Measurements from ENCODE around the gene DHX16. TPM values are rescaled to one million over a fixed set of nuclear protein-coding genes. Genes with fewer than 3 reads are reported as not detected.
"Not testable (repeated sequence)": the region's sequence is repeated elsewhere in the genome, so short reads cannot be mapped to it uniquely, and the experiment has no call there.

Gene DHX16
- 10 to 100 TPM; 15.9 to 22.9 (median 20.9) TPM for total RNA-seq
- 10 to 100 TPM; 27.1 to 28.6 TPM for polyA plus RNA-seq
- long read RNA-seq, donor 1, transcript DHX16-202 (20 exons, 3,445 nt) = major isoform, 13 of 23 reads
- long read RNA-seq, donor 1, partial matches to known transcripts = 9 of 23 reads
- long read RNA-seq, donor 1, other reads (novel, unspliced or antisense) = 1 of 23 reads
- long read RNA-seq, donor 2, transcript DHX16-202 (20 exons, 3,445 nt) = major isoform, 11 of 21 reads
- long read RNA-seq, donor 2, partial matches to known transcripts = 8 of 21 reads
- long read RNA-seq, donor 2, other reads (novel, unspliced or antisense) = 2 of 21 reads
- long read RNA-seq, donor 3, transcript DHX16-202 (20 exons, 3,445 nt) = major isoform, 20 of 45 reads
- long read RNA-seq, donor 3, partial matches to known transcripts = 21 of 45 reads
- long read RNA-seq, donor 3, other reads (novel, unspliced or antisense) = 4 of 45 reads

DNA sequence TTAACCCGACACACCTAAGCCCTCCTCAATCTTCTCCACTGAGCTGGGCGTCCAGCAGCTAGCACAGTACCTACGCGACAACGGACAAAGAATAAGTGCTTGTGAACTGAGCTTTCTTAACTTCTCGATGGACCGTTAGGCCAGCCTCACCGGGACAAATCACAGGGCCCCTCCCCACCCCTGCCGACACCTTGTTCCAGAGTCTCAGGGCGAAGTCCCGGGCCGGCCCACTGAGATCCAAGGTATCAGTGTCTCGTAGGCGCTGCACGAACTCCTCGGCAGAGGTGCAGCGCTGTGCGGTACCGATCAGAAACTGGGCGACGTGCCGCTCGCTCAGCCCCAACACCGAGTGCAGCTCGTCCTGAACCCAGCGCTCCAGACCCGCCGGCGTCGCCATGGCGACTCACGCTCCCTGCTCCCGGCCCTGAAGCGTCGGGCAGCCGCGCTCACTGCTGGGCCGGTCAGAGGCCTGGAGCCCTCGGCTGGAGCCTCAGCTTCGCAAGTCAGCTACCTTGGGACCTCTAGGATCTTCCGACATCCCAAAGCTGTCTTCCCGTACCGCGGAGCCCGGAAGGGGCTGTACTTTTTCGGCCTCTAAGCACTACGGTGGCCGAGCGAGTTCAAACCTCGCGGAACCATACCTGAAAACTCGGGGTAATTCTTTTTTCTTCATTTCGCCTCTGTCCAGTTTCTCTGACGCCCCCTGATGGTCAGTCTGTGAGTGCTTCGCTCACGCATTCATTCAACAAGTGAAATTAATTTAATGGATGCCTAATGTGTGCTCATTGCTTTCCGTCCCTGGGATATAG is at the start of gene DHX16:
Gene DHX16 (minus strand): TSS at position 562 of the 809 bp plus-strand sequence. CDS start 165 bp downstream, at position 397.
- H3K9me3 ChIP-seq = no peaks in the 10 kb centered on the region
- intact Hi-C loops (cut with DNase I) = loop anchor here in 6 of 10 donors (2.0 to 10.0 kb wide), 6 partner anchors 45 to 205 kb away; partner anchors contain the start of genes HLA-E (in 4 of the 6) and ATAT1 (in 2 of the 6)
- ATAC-seq (peak; percentile 86 to 95 (median 91)), DNase-seq (peak; percentile 94 to 98)
- WGBS, 2 donors = 0% methylated on average over 57 of the region's 57 CpGs
- H3K27ac ChIP-seq = peak within 1 kb of the TSS in 9 of 10 donors; percentile 57 to 91 (median 79)
- TF ChIP-seq, protein P1, sequence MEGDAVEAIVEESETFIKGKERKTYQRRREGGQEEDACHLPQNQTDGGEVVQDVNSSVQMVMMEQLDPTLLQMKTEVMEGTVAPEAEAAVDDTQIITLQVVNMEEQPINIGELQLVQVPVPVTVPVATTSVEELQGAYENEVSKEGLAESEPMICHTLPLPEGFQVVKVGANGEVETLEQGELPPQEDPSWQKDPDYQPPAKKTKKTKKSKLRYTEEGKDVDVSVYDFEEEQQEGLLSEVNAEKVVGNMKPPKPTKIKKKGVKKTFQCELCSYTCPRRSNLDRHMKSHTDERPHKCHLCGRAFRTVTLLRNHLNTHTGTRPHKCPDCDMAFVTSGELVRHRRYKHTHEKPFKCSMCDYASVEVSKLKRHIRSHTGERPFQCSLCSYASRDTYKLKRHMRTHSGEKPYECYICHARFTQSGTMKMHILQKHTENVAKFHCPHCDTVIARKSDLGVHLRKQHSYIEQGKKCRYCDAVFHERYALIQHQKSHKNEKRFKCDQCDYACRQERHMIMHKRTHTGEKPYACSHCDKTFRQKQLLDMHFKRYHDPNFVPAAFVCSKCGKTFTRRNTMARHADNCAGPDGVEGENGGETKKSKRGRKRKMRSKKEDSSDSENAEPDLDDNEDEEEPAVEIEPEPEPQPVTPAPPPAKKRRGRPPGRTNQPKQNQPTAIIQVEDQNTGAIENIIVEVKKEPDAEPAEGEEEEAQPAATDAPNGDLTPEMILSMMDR (IDR thresholded peaks at IDR 0.05) = peak; percentile 79 to 93 (median 87)
- H3K36me3 ChIP-seq = peaks cover 0 to 58% (median 32%) of the 10 kb centered on the region in 9 donors
- H3K4me3 ChIP-seq = peak within 1 kb of the TSS; percentile 70 to 99 (median 89)
- H3K27me3 ChIP-seq = no peaks in the 10 kb centered on the region
- peaks cover 0 to 30% (median 18%) of the 10 kb centered on the region in 9 donors for H3K4me1 ChIP-seq

GRCh38 chr6:30722025-30722279 is 49.1 kb upstream of the DHX16 start:
- not testable (repeated sequence) for H3K27me3 ChIP-seq, DNase-seq, ATAC-seq, H3K9me3 ChIP-seq
- H3K4me3 ChIP-seq = peak overlapping the region; percentile 34 to 98 (median 84)
- peak overlapping the region in 9 of 10 donors; percentile 73 to 99 (median 97) for H3K27ac ChIP-seq
- H3K36me3 ChIP-seq = peaks cover 0 to 55% (median 29%) of the 10 kb centered on the region in 9 donors
- 16 to 17% methylated on average over 10 of the region's 10 CpGs for WGBS, 2 donors
- intact Hi-C loops (cut with DNase I) = loop anchor here (1.0 to 10.0 kb wide), 10 partner anchors 41 to 237 kb away; partner anchors contain the start of genes GNL1 (in 3 of the 10), PRR3 (in 3 of the 10), ATAT1 (in 1 of the 10) and HLA-E (in 1 of the 10)
- peaks cover 7 to 71% (median 61%) of the 10 kb centered on the region in 9 donors for H3K4me1 ChIP-seq

GRCh38 chr6:30721198-30722024 is 48.6 kb upstream of the DHX16 start:
- DNase-seq = peak; percentile 93 to 94
- 1 to 2% methylated on average over 69 to 71 of the region's 71 CpGs for WGBS, 2 donors
- no peaks in the 10 kb centered on the region for H3K27me3 ChIP-seq
- intact Hi-C loops (cut with DNase I) = loop anchor here (1.0 to 10.0 kb wide), 12 partner anchors 35 to 237 kb away; partner anchors contain the start of genes PPP1R18 (in 5 of the 10), MRPS18B (in 4 of the 10), PPP1R10 (in 4 of the 10) and GNL1 (in 3 of the 10)
- H3K27ac ChIP-seq = peak overlapping the region; percentile 70 to 99 (median 96)
- TF ChIP-seq, protein P1 (IDR thresholded peaks at IDR 0.05) = peak; percentile 30 to 76 (median 49)
- H3K9me3 ChIP-seq = no peaks in the 10 kb centered on the region
- H3K36me3 ChIP-seq = peaks cover 0 to 49% (median 27%) of the 10 kb centered on the region in 9 donors
- peaks cover 7 to 75% (median 65%) of the 10 kb centered on the region in 9 donors for H3K4me1 ChIP-seq
- H3K4me3 ChIP-seq = peak overlapping the region; percentile 67 to 98 (median 88)
- peak; percentile 70 to 82 (median 78) for ATAC-seq

DNA sequence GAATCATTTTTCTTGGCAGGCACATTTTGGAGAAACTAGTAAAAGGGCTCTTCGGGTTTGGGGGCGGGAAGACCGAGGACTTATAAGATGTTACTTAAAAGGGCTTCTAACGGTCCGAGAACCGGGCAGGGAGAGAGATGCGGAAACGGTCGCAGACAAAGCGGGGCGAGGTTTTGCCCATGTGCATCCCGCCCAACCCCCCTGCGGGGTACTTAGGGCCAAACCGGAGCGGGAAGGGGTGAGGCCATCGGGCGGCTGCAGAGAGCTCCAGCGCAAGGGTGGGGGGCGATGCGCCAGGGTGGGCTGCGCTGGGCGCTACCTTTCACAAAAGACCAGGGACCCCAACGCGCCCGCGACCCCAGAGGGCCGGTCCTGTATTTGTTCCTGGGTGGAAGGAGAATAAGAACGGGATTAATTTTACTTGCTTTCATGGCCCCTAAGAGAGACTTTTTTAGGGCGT is 48.0 kb upstream of the DHX16 start:
- Histone ChIP-seq H3K9me3 (no peaks in the 10 kb centered on the region), H3K4me3 (peak overlapping the region; percentile 67 to 98 (median 88)), H3K4me1 (peaks cover 7 to 74% (median 68%) of the 10 kb centered on the region in 9 donors), H3K36me3 (peaks cover 0 to 43% (median 27%) of the 10 kb centered on the region in 9 donors), H3K27ac (peak overlapping the region; percentile 70 to 99 (median 96)), H3K27me3 (no peaks in the 10 kb centered on the region)
- ATAC-seq = peak; percentile 2 to 47 (median 18)
- intact Hi-C loops (cut with DNase I) = loop anchor here in 8 of 10 donors (1.0 to 10.0 kb wide), 10 partner anchors 34 to 236 kb away; partner anchors contain the start of genes MRPS18B (in 5 of the 8), PPP1R10 (in 5 of the 8), PPP1R18 (in 5 of the 8) and GNL1 (in 3 of the 8)
- peak; percentile 73 for DNase-seq
- TF ChIP-seq, protein P1 (IDR thresholded peaks at IDR 0.05) = no peak
- 1% methylated on average over 29 of the region's 29 CpGs for whole genome bisulfite sequencing, 2 donors
